Measurements from ENCODE around the gene CTPS1.

The CTPS1 gene

GRCh38 chr1:40979241-40980067 lies at the start of gene CTPS1:
TSS of gene CTPS1 (plus strand) at chr1:40979696. CDS start at chr1:40983291, 3,595 bp downstream.
- DNase-seq, result peak; percentile 96

- DNase-seq, result no peak
Measured at GRCh38 chr1:40930174-40930964, 49.1 kb upstream of the CTPS1 start.

GRCh38 chr1:40931601-40932000 lies 47.9 kb upstream of the CTPS1 start:
- DNase-seq, result no peak

- no peak for DNase-seq
Measured at GRCh38 chr1:40932006-40932405, 47.5 kb upstream of the CTPS1 start.

- no peak for DNase-seq
Measured at GRCh38 chr1:40936931-40937339, 42.6 kb upstream of the CTPS1 start.

GRCh38 chr1:40938393-40938792 lies 41.1 kb upstream of the CTPS1 start:
- DNase-seq, result no peak

- no peak for DNase-seq
Measured at GRCh38 chr1:40939320-40940059, 40.0 kb upstream of the CTPS1 start.

- no peak for DNase-seq
Measured at GRCh38 chr1:40944326-40944725, 35.2 kb upstream of the CTPS1 start.

GRCh38 chr1:40944841-40945430 lies 34.6 kb upstream of the CTPS1 start:
- DNase-seq, result no peak

GRCh38 chr1:40945491-40945973 lies 34.0 kb upstream of the CTPS1 start:
- DNase-seq, result no peak

GRCh38 chr1:40948741-40949443 lies 30.6 kb upstream of the CTPS1 start:
- peak; percentile 59 to 65 for DNase-seq

GRCh38 chr1:40949563-40949962 lies 29.9 kb upstream of the CTPS1 start:
- no peak for DNase-seq

GRCh38 chr1:40951943-40952743 lies 27.4 kb upstream of the CTPS1 start:
- DNase-seq, result peak; percentile 54 to 59

GRCh38 chr1:40952744-40953315 lies 26.7 kb upstream of the CTPS1 start:
- DNase-seq, result no peak

GRCh38 chr1:40954626-40955025 lies 24.9 kb upstream of the CTPS1 start:
- DNase-seq, result no peak

GRCh38 chr1:40955266-40955665 lies 24.2 kb upstream of the CTPS1 start:
- no peak for DNase-seq

- DNase-seq, result no peak
Measured at GRCh38 chr1:40956407-40956806, 23.1 kb upstream of the CTPS1 start.

- no peak for DNase-seq
Measured at GRCh38 chr1:40958210-40958609, 21.3 kb upstream of the CTPS1 start.

GRCh38 chr1:40965531-40965930 lies 14.0 kb upstream of the CTPS1 start:
- no peak for DNase-seq

GRCh38 chr1:40966417-40966816 lies 13.1 kb upstream of the CTPS1 start:
- no peak for DNase-seq

GRCh38 chr1:40969445-40969844 lies 10.1 kb upstream of the CTPS1 start:
- no peak for DNase-seq
